Keratinocyte (primary cell): ENCODE results near the gene MED12L.

ENCODE experiments used
- EZH2 ChIP-seq: IDR thresholded peaks from one replicate; pipeline ENCODE4 v1.6.1; 2012; ENCODE audit warnings: inconsistent platforms, mild to moderate bottlenecking, low read length, moderate library complexity
- TF ChIP-seq, protein P1 (sequence below), 3 experiments: IDR thresholded peaks in 1 of 3; conservative IDR thresholded peaks in 1 of 3; optimal IDR thresholded peaks in 1 of 3; 2 replicates in 2 of 3; 3 replicates in 1 of 3; pipeline versions ENCODE3 to v1.5.1; 2011; ENCODE audit warnings: low read length in 3 of 3, mild to moderate bottlenecking in 3 of 3, moderate library complexity in 2 of 3, control low read depth in 1 of 3, inconsistent platforms in 1 of 3; ENCODE audit not compliant: insufficient read depth in 2 of 3; ENCODE audit errors: extremely low read depth in 1 of 3

GRCh38 chr3:151269631-151270030, 184.2 kb downstream of the MED12L start:
- TF ChIP-seq, protein P1, sequence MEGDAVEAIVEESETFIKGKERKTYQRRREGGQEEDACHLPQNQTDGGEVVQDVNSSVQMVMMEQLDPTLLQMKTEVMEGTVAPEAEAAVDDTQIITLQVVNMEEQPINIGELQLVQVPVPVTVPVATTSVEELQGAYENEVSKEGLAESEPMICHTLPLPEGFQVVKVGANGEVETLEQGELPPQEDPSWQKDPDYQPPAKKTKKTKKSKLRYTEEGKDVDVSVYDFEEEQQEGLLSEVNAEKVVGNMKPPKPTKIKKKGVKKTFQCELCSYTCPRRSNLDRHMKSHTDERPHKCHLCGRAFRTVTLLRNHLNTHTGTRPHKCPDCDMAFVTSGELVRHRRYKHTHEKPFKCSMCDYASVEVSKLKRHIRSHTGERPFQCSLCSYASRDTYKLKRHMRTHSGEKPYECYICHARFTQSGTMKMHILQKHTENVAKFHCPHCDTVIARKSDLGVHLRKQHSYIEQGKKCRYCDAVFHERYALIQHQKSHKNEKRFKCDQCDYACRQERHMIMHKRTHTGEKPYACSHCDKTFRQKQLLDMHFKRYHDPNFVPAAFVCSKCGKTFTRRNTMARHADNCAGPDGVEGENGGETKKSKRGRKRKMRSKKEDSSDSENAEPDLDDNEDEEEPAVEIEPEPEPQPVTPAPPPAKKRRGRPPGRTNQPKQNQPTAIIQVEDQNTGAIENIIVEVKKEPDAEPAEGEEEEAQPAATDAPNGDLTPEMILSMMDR (optimal IDR thresholded peaks at IDR 0.05 in 1 of 3, IDR thresholded peaks at IDR 0.05 in 1 of 3, conservative IDR thresholded peaks at IDR 0.05 in 1 of 3; ENCODE audit: extremely low read depth in 1 of 3, insufficient read depth in 2 of 3, low read length in 3 of 3): no peak
- TF ChIP-seq EZH2: no peak
